DND-41 (cell line): ENCODE measurements around the gene MITF.

ENCODE experiments used
- ATAC-seq: fragments of 200-7000 bp; cut with Tn5 transposase; 3 replicates; pipeline ENCODE4 v1.9.1; 2021; ENCODE audit warnings: low read depth; ENCODE audit not compliant: insufficient read depth
- DNase-seq: peaks from one replicate; pipeline ENCODE4 v3.0.0-alpha.2; 2020
- H2AFZ ChIP-seq: 2 replicates; pipeline ENCODE4 v1.6.0; 2012; ENCODE audit warnings: low read depth, low read length
- H3K27ac ChIP-seq: 2 replicates; pipeline ENCODE4 v1.5.1; 2012; ENCODE audit warnings: low read length, inconsistent platforms
- H3K27me3 ChIP-seq: fragments of 200-600 bp; sonication (generic); 2 replicates; pipeline ENCODE4 v1.6.0; 2012; ENCODE audit warnings: low read length, mild to moderate bottlenecking, inconsistent platforms; ENCODE audit not compliant: insufficient read depth, poor library complexity
- H3K36me3 ChIP-seq: 2 replicates; pipeline ENCODE4 v1.5.1; 2012; ENCODE audit warnings: low read length, inconsistent platforms; ENCODE audit not compliant: insufficient read depth
- H3K4me1 ChIP-seq: 2 replicates; pipeline ENCODE4 v1.5.1; 2012; ENCODE audit warnings: mild to moderate bottlenecking, low read length; ENCODE audit not compliant: insufficient read depth
- H3K4me2 ChIP-seq: 2 replicates; pipeline ENCODE4 v1.6.0; 2012; ENCODE audit warnings: mild to moderate bottlenecking, moderate library complexity, low read length, inconsistent platforms; ENCODE audit not compliant: insufficient read depth
- H3K4me3 ChIP-seq, 2 experiments: fragments of 200-600 bp in 1 of 2; shearing (Covaris generic) in 1 of 2; 2 replicates each; pipeline ENCODE4 v1.5.1; 2012 to 2016; ENCODE audit warnings: inconsistent platforms in 2 of 2, low read length in 2 of 2, mild to moderate bottlenecking in 2 of 2, low read depth in 1 of 2, moderate library complexity in 1 of 2
- H3K79me2 ChIP-seq: 2 replicates; pipeline ENCODE4 v1.6.0; 2012; ENCODE audit warnings: low read length, inconsistent platforms; ENCODE audit not compliant: insufficient read depth
- H3K9ac ChIP-seq: 2 replicates; pipeline ENCODE4 v1.6.0; 2012; ENCODE audit warnings: low read depth, mild to moderate bottlenecking, inconsistent platforms, low read length, moderate library complexity
- H3K9me3 ChIP-seq: 2 replicates; pipeline ENCODE4 v1.5.1; 2012; ENCODE audit warnings: low read length, moderate library complexity, mild to moderate bottlenecking, inconsistent platforms; ENCODE audit not compliant: insufficient read depth, severe bottlenecking
- H4K20me1 ChIP-seq: 2 replicates; pipeline ENCODE4 v1.6.0; 2012; ENCODE audit warnings: low read length; ENCODE audit not compliant: insufficient read depth
- EZH2 ChIP-seq: IDR thresholded peaks from 3 replicates; pipeline ENCODE4 v1.6.1; 2012; ENCODE audit warnings: borderline replicate concordance, low read depth, mild to moderate bottlenecking, moderate library complexity, low read length, inconsistent platforms; ENCODE audit not compliant: severe bottlenecking
- TF ChIP-seq, protein P1 (sequence below): IDR thresholded peaks from 2 replicates; pipeline ENCODE4 v1.5.1; 2012; ENCODE audit warnings: borderline replicate concordance, low read length, moderate library complexity, mild to moderate bottlenecking; ENCODE audit not compliant: poor library complexity, severe bottlenecking; ENCODE audit errors: extremely low read depth

The MITF gene

GRCh38 chr3:69772152-69772867 is 33.0 kb downstream of the MITF start:
- H3K27ac ChIP-seq, result no peak overlapping the region
- DNase-seq (no peak), ATAC-seq (no peak)
- no peaks in the 10 kb centered on the region for H3K79me2 ChIP-seq
- H3K4me3 ChIP-seq, result no peak overlapping the region
- H3K36me3 ChIP-seq, result no peaks in the 10 kb centered on the region
- H2AFZ ChIP-seq, result no peak overlapping the region
- H3K27me3 ChIP-seq, result no peaks in the 10 kb centered on the region
- H4K20me1 ChIP-seq, result no peaks in the 10 kb centered on the region
- no peak overlapping the region for H3K4me2 ChIP-seq
- H3K9ac ChIP-seq, result no peak overlapping the region
- no peaks in the 10 kb centered on the region for H3K4me1 ChIP-seq
- TF ChIP-seq, protein P1, sequence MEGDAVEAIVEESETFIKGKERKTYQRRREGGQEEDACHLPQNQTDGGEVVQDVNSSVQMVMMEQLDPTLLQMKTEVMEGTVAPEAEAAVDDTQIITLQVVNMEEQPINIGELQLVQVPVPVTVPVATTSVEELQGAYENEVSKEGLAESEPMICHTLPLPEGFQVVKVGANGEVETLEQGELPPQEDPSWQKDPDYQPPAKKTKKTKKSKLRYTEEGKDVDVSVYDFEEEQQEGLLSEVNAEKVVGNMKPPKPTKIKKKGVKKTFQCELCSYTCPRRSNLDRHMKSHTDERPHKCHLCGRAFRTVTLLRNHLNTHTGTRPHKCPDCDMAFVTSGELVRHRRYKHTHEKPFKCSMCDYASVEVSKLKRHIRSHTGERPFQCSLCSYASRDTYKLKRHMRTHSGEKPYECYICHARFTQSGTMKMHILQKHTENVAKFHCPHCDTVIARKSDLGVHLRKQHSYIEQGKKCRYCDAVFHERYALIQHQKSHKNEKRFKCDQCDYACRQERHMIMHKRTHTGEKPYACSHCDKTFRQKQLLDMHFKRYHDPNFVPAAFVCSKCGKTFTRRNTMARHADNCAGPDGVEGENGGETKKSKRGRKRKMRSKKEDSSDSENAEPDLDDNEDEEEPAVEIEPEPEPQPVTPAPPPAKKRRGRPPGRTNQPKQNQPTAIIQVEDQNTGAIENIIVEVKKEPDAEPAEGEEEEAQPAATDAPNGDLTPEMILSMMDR, result no peak
- no peak for TF ChIP-seq EZH2
- H3K9me3 ChIP-seq, result no peaks in the 10 kb centered on the region

- Histone ChIP-seq H3K36me3 (no peaks in the 10 kb centered on the region), H3K4me3 (no peak overlapping the region), H2AFZ (no peak overlapping the region), H3K4me2 (no peak overlapping the region), H4K20me1 (no peaks in the 10 kb centered on the region), H3K27me3 (no peaks in the 10 kb centered on the region), H3K27ac (no peak overlapping the region), H3K9me3 (no peaks in the 10 kb centered on the region), H3K79me2 (no peaks in the 10 kb centered on the region), H3K4me1 (no peaks in the 10 kb centered on the region), H3K9ac (no peak overlapping the region)
- TF ChIP-seq, protein P1, result no peak
- TF ChIP-seq EZH2, result no peak
- ATAC-seq (no peak), DNase-seq (no peak)
Observed at GRCh38 chr3:69774029-69774428, 34.8 kb downstream of the MITF start.

- Histone ChIP-seq H3K9me3 (no peaks in the 10 kb centered on the region), H2AFZ (no peak overlapping the region), H3K27ac (no peak overlapping the region), H3K4me3 (no peak overlapping the region), H3K4me2 (no peak overlapping the region), H3K4me1 (no peaks in the 10 kb centered on the region), H3K36me3 (no peaks in the 10 kb centered on the region), H3K9ac (no peak overlapping the region), H3K79me2 (no peaks in the 10 kb centered on the region), H4K20me1 (no peaks in the 10 kb centered on the region), H3K27me3 (no peaks in the 10 kb centered on the region)
- TF ChIP-seq, protein P1, result no peak
- TF ChIP-seq EZH2, result no peak
- ATAC-seq, result no peak
- no peak for DNase-seq
Observed at GRCh38 chr3:69775751-69776150, 36.5 kb downstream of the MITF start.

DNA sequence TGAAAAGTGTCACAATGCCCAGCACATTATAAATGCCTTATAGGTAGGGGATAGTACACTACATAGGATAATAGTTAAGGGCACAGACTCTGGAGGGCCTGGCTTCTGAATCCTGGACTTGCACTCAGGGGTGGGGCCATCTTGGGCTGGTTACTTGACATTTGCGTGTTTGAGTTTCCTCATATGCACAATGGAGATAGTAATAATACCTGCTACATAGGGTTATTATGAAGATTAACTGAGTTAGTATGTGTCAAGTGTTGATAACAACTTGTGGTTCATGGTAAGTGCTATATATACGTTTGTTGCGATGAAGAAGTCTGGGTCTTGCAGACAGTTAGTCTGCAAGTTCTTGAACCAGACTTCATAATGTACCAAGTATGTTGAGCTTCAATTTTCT is 37.0 kb downstream of the MITF start:
- no peaks in the 10 kb centered on the region for H3K36me3 ChIP-seq
- no peaks in the 10 kb centered on the region for H3K4me1 ChIP-seq
- H3K9me3 ChIP-seq, result no peaks in the 10 kb centered on the region
- no peak overlapping the region for H2AFZ ChIP-seq
- ATAC-seq (no peak), DNase-seq (no peak)
- no peak overlapping the region for H3K4me3 ChIP-seq
- H3K27ac ChIP-seq, result no peak overlapping the region
- H3K79me2 ChIP-seq, result no peaks in the 10 kb centered on the region
- H4K20me1 ChIP-seq, result no peaks in the 10 kb centered on the region
- TF ChIP-seq, protein P1, result no peak
- TF ChIP-seq EZH2, result no peak
- H3K9ac ChIP-seq, result no peak overlapping the region
- H3K4me2 ChIP-seq, result no peak overlapping the region
- H3K27me3 ChIP-seq, result no peaks in the 10 kb centered on the region
